ENCODE data around the gene RHOD.

The RHOD gene

GRCh38 chr11:67022961-67023956 lies 33.4 kb upstream of the RHOD start, which contains the start of gene SYT12:
Gene SYT12 (plus strand): TSS chr11:67023134. CDS start chr11:67030145, 7,011 bp downstream.
- H2AFZ ChIP-seq (ENCODE audit: low read length, unreplicated experiment), result peak within 1 kb of the TSS; percentile 28
- H3K27ac ChIP-seq (ENCODE audit: low read depth, low read length), result peak within 1 kb of the TSS; percentile 59

DNA sequence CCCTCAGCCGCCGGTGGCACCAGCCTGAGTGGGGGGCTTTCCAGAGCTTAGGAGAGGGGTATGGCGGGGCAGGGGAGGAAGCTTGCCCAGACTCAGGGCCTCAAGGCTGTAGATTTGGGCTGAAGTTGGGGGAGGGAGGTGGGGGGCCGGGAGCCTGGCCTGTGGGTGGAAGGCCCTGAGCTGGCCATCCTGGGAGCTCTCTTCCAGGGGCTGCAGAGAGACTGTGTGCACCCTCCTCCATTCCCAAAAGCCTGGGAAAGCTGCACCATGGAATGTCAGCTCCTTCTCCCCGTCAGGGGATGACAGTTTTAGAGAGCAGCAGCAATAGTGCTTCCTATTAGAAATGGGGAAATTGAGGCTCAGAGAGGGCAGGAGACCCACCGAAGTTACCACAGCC lies 32.7 kb upstream of the RHOD start:
- no peaks in the 10 kb centered on the region for H3K36me3 ChIP-seq (ENCODE audit: insufficient read depth, low read length)
- no peak overlapping the region for H2AFZ ChIP-seq (ENCODE audit: low read length, unreplicated experiment)
- peak overlapping the region; percentile 77 for H3K4me3 ChIP-seq (ENCODE audit: low read depth, low read length)
- no peak overlapping the region for H3K27ac ChIP-seq (ENCODE audit: low read depth, low read length)
- H3K79me2 ChIP-seq (ENCODE audit: control insufficient read depth, insufficient read depth, low read length, unreplicated experiment), result no peaks in the 10 kb centered on the region
- no peaks in the 10 kb centered on the region for H3K27me3 ChIP-seq (ENCODE audit: insufficient read depth, low read length)
- H3K4me1 ChIP-seq (ENCODE audit: control insufficient read depth, insufficient read depth, low read length, unreplicated experiment), result peaks cover 30% of the 10 kb centered on the region

More at GRCh38 chr11:67022961-67023956, 33.4 kb upstream of the RHOD start, which contains the start of gene SYT12:
- Histone ChIP-seq H3K79me2 (ENCODE audit: control insufficient read depth, insufficient read depth, low read length, unreplicated experiment) (no peaks in the 10 kb centered on the region), H3K36me3 (ENCODE audit: insufficient read depth, low read length) (no peaks in the 10 kb centered on the region), H3K27me3 (ENCODE audit: insufficient read depth, low read length) (no peaks in the 10 kb centered on the region), H3K4me1 (ENCODE audit: control insufficient read depth, insufficient read depth, low read length, unreplicated experiment) (peaks cover 30% of the 10 kb centered on the region), H3K4me3 (ENCODE audit: low read depth, low read length) (peak within 1 kb of the TSS; percentile 77)

DNA sequence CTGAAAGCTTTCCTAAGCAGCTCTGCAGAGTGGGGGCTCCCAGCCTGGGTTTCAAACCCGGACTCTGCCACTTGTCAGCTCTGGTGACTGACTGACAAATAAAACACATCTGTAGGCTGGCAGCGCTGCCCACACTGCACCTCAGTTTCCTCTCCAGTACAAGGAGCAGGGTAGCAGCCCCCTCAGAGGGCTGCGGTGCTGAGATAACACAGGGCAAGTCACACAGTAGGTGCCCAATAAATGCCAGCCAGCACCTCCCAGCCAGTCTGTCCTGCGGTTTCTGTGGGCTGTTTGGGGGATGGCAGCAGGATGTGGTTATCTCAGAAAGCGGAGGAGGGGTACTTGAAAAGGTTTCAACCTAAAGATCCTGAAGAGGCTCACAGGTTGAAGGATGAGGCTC lies 32.2 kb upstream of the RHOD start:
- no peak overlapping the region for H3K27ac ChIP-seq (ENCODE audit: low read depth, low read length)
- H3K79me2 ChIP-seq (ENCODE audit: control insufficient read depth, insufficient read depth, low read length, unreplicated experiment), result no peaks in the 10 kb centered on the region
- H2AFZ ChIP-seq (ENCODE audit: low read length, unreplicated experiment), result no peak overlapping the region
- no peaks in the 10 kb centered on the region for H3K36me3 ChIP-seq (ENCODE audit: insufficient read depth, low read length)
- H3K4me1 ChIP-seq (ENCODE audit: control insufficient read depth, insufficient read depth, low read length, unreplicated experiment), result peaks cover 30% of the 10 kb centered on the region
- H3K27me3 ChIP-seq (ENCODE audit: insufficient read depth, low read length), result no peaks in the 10 kb centered on the region
- H3K4me3 ChIP-seq (ENCODE audit: low read depth, low read length), result peak overlapping the region; percentile 77

- no peaks in the 10 kb centered on the region for H3K79me2 ChIP-seq (ENCODE audit: control insufficient read depth, insufficient read depth, low read length, unreplicated experiment)
- no peaks in the 10 kb centered on the region for H3K27me3 ChIP-seq (ENCODE audit: insufficient read depth, low read length)
- H3K4me3 ChIP-seq (ENCODE audit: low read depth, low read length), result no peak overlapping the region; the same call in 1 of the 2 replicates
Measured at GRCh38 chr11:67024966-67025365, 31.7 kb upstream of the RHOD start.

GRCh38 chr11:67025750-67026149 lies 30.9 kb upstream of the RHOD start:
- Histone ChIP-seq H3K4me1 (ENCODE audit: control insufficient read depth, insufficient read depth, low read length, unreplicated experiment) (peaks cover 37% of the 10 kb centered on the region), H3K27me3 (ENCODE audit: insufficient read depth, low read length) (no peaks in the 10 kb centered on the region), H3K79me2 (ENCODE audit: control insufficient read depth, insufficient read depth, low read length, unreplicated experiment) (no peaks in the 10 kb centered on the region), H3K36me3 (ENCODE audit: insufficient read depth, low read length) (no peaks in the 10 kb centered on the region), H3K4me3 (ENCODE audit: low read depth, low read length) (no peak overlapping the region), H2AFZ (ENCODE audit: low read length, unreplicated experiment) (no peak overlapping the region), H3K27ac (ENCODE audit: low read depth, low read length) (no peak overlapping the region)

More at GRCh38 chr11:67024966-67025365, 31.7 kb upstream of the RHOD start:
- no peak overlapping the region for H3K27ac ChIP-seq (ENCODE audit: low read depth, low read length)
- no peak overlapping the region for H2AFZ ChIP-seq (ENCODE audit: low read length, unreplicated experiment)
- peaks cover 32% of the 10 kb centered on the region for H3K4me1 ChIP-seq (ENCODE audit: control insufficient read depth, insufficient read depth, low read length, unreplicated experiment)
- no peaks in the 10 kb centered on the region for H3K36me3 ChIP-seq (ENCODE audit: insufficient read depth, low read length)

DNA sequence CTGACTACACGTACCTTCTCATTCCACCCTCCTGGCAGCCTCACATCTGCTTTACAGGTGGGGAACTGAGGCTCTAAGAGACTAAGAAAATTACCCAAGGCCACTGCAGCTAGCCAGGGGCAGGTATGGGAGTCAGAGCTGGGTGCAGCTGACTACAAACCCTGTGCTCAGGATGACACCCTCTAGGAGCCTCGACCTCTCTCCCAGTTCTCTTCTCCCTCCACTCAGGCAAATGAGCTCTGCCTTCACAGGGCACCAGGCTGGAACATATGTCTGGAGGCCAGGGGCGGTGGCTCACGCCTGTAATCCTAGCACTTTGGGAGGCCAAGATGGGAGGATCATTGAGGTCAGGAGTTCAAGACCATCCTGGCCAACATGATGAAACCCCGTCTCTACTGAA lies 29.7 kb upstream of the RHOD start:
- no peak overlapping the region for H2AFZ ChIP-seq (ENCODE audit: low read length, unreplicated experiment)
- no peaks in the 10 kb centered on the region for H3K36me3 ChIP-seq (ENCODE audit: insufficient read depth, low read length)
- no peak overlapping the region for H3K4me3 ChIP-seq (ENCODE audit: low read depth, low read length)
- H3K4me1 ChIP-seq (ENCODE audit: control insufficient read depth, insufficient read depth, low read length, unreplicated experiment), result peaks cover 38% of the 10 kb centered on the region
- H3K27ac ChIP-seq (ENCODE audit: low read depth, low read length), result no peak overlapping the region
- H3K79me2 ChIP-seq (ENCODE audit: control insufficient read depth, insufficient read depth, low read length, unreplicated experiment), result no peaks in the 10 kb centered on the region
- H3K27me3 ChIP-seq (ENCODE audit: insufficient read depth, low read length), result no peaks in the 10 kb centered on the region

DNA sequence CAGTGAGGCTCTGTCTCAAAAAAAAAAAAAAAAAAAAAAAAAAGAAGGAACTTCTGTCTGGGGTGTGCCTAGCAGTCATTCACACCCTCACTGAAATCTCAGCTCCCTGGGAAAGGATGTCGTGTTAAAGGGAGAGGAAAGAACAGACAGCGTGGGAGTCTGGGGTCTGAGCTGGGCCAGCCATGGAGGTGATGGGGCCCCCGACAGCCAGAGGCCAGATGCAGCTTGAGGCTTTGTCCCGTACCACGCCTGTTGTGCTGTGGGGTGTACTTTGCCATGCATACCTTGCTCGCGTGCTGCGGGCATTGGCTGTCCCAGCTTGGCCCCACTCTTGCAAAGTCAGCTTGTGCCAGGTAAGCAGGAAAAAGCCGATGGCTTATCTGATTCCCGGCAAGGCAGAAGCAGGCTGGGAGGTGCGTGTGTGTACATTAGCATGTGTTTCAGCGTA lies 29.1 kb upstream of the RHOD start:
- H2AFZ ChIP-seq (ENCODE audit: low read length, unreplicated experiment), result no peak overlapping the region
- H3K4me1 ChIP-seq (ENCODE audit: control insufficient read depth, insufficient read depth, low read length, unreplicated experiment), result peaks cover 38% of the 10 kb centered on the region
- H3K4me3 ChIP-seq (ENCODE audit: low read depth, low read length), result no peak overlapping the region
- H3K79me2 ChIP-seq (ENCODE audit: control insufficient read depth, insufficient read depth, low read length, unreplicated experiment), result no peaks in the 10 kb centered on the region
- H3K36me3 ChIP-seq (ENCODE audit: insufficient read depth, low read length), result no peaks in the 10 kb centered on the region
- no peaks in the 10 kb centered on the region for H3K27me3 ChIP-seq (ENCODE audit: insufficient read depth, low read length)
- H3K27ac ChIP-seq (ENCODE audit: low read depth, low read length), result no peak overlapping the region

- Histone ChIP-seq H3K4me3 (ENCODE audit: low read depth, low read length) (no peak overlapping the region), H2AFZ (ENCODE audit: low read length, unreplicated experiment) (no peak overlapping the region), H3K27ac (ENCODE audit: low read depth, low read length) (no peak overlapping the region), H3K4me1 (ENCODE audit: control insufficient read depth, insufficient read depth, low read length, unreplicated experiment) (peaks cover 37% of the 10 kb centered on the region), H3K36me3 (ENCODE audit: insufficient read depth, low read length) (no peaks in the 10 kb centered on the region), H3K79me2 (ENCODE audit: control insufficient read depth, insufficient read depth, low read length, unreplicated experiment) (no peaks in the 10 kb centered on the region), H3K27me3 (ENCODE audit: insufficient read depth, low read length) (no peaks in the 10 kb centered on the region)
Measured at GRCh38 chr11:67027943-67028542, 28.6 kb upstream of the RHOD start.

GRCh38 chr11:67029146-67029545 lies 27.5 kb upstream of the RHOD start:
- H3K4me3 ChIP-seq (ENCODE audit: low read depth, low read length), result no peak overlapping the region
- H3K36me3 ChIP-seq (ENCODE audit: insufficient read depth, low read length), result no peaks in the 10 kb centered on the region
- H3K27me3 ChIP-seq (ENCODE audit: insufficient read depth, low read length), result no peaks in the 10 kb centered on the region
- peaks cover 41% of the 10 kb centered on the region for H3K4me1 ChIP-seq (ENCODE audit: control insufficient read depth, insufficient read depth, low read length, unreplicated experiment)
- no peak overlapping the region for H3K27ac ChIP-seq (ENCODE audit: low read depth, low read length)
- no peak overlapping the region for H2AFZ ChIP-seq (ENCODE audit: low read length, unreplicated experiment)
- H3K79me2 ChIP-seq (ENCODE audit: control insufficient read depth, insufficient read depth, low read length, unreplicated experiment), result no peaks in the 10 kb centered on the region

- peaks cover 35% of the 10 kb centered on the region for H3K4me1 ChIP-seq (ENCODE audit: control insufficient read depth, insufficient read depth, low read length, unreplicated experiment)
- H3K36me3 ChIP-seq (ENCODE audit: insufficient read depth, low read length), result no peaks in the 10 kb centered on the region
- no peak overlapping the region for H3K27ac ChIP-seq (ENCODE audit: low read depth, low read length)
- no peak overlapping the region for H2AFZ ChIP-seq (ENCODE audit: low read length, unreplicated experiment)
- H3K79me2 ChIP-seq (ENCODE audit: control insufficient read depth, insufficient read depth, low read length, unreplicated experiment), result no peaks in the 10 kb centered on the region
- no peaks in the 10 kb centered on the region for H3K27me3 ChIP-seq (ENCODE audit: insufficient read depth, low read length)
- H3K4me3 ChIP-seq (ENCODE audit: low read depth, low read length), result no peak overlapping the region
Measured at GRCh38 chr11:67030976-67031375, 25.7 kb upstream of the RHOD start.
